ENCODE data around the gene LGALSL.

Gene LGALSL

GRCh38 chr2:64474121-64474571, 20.2 kb downstream of the LGALSL start:
- no peak for DNase-seq

DNA sequence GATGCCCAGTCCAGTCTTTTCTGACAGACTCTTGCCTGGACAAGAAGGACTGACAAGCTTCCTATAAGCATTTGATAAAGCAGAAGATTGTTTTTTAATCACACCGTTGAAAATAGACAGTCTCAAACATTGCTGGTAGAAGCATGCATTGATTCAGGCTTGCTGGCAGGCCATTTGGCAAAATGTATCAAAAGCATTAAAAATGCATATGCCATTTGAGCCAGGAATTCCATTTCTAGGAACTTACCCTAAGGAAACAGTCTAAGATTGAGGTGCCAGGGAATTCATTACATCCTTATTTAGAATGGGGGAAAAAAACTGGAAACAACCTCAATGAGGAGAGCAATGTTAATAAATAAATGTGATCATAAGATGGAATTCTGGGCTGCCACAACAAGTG, 20.7 kb downstream of the LGALSL start:
- no peak for DNase-seq

DNA sequence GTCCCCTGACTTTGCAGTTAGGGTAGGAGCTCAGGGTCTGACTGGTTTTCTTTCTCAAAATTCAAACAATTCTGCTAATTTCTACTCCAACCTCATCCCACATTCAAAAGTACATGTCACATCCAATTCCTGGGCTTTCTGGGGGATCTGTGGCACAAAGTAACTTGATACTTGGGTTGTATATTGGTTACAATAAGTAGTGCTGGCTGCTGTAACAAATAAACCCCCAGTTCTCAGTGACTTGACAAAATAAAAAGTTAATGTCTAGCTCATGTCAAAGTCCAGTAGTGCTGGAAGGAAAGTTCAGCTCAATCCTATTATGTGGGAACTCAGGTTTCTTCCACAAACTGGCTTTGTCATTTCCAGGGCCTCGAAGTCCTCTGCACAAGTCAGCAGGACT, 23.1 kb downstream of the LGALSL start:
- DNase-seq, result no peak

DNA sequence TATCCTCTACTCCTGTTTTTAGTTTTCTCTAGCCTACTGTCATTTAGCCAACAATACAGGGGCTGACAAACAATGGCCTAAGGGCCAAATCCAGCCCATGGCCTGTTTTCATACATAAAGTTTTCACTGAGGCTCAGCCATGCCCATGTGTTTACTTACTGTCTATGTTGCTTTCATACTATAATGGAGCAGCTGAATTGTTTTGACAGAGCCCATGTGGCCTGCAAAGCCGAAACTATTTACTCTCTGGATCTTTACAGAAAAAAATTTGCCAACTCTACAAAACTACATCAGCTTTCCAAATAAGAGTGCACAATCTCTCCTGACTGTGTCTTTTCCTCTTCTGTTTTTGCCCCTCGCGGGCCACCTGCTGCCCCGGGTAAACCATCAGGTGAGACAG, 24.0 kb downstream of the LGALSL start:
- DNase-seq, result no peak

- DNase-seq, result no peak
Measured at GRCh38 chr2:64478502-64479230, 24.7 kb downstream of the LGALSL start.

- DNase-seq, result no peak
Measured at GRCh38 chr2:64479259-64480117, 25.5 kb downstream of the LGALSL start.

DNA sequence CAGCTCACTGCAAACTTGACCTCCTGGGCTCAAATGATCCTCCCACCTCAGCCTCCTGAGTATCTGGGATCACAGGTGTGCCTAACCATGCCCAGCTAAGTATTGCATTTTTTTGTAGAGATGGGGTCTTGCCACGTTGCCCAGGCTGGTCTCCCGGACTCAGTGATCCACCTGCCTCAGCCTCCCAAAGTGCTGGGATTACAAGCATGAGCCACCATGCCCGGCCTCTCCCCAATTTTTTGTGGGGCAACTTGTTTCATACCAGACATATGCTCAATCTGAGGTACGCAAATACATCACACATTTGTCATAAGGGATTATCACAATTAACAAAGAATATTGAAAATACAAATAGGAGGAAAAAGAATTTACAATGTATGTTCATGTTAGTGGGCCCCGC, 27.7 kb downstream of the LGALSL start:
- no peak for DNase-seq

- no peak for DNase-seq
Measured at GRCh38 chr2:64482243-64482642, 28.3 kb downstream of the LGALSL start.

DNA sequence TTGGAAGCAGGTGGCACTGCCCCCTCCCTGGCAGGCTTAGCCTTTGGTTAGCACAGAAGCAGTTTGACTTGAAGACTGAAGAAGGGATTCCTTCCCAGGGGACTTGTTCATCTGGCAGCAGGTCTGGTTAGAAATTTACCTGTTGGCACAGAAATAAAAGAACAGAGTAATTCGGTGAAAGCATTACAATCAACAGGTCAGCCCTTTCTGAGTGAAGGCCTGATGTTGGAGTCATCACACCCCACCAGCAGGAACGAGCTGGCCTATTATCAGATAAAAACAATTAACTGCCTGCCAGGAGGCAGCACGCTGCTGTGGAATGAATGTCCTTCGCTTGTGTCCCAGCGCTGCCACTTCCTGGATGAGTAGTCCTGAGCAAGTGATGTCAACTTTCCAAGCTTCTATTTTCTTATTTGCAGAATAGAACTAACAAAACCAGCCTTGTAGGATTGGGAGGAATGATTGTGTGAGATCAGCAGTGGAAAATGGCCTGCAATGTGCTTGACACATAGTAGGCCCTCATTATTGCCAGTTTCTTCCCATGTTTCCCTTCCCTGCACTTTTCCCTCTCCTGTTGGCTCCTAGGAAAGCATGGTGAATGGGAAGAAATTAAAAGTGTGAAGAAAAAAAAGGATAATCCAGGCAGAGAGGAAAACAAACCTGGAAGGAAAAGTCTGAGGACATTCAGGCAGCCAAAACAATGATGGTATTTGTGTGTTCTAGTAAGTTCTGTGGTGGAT, 29.0 kb downstream of the LGALSL start:
- no peak for DNase-seq

DNA sequence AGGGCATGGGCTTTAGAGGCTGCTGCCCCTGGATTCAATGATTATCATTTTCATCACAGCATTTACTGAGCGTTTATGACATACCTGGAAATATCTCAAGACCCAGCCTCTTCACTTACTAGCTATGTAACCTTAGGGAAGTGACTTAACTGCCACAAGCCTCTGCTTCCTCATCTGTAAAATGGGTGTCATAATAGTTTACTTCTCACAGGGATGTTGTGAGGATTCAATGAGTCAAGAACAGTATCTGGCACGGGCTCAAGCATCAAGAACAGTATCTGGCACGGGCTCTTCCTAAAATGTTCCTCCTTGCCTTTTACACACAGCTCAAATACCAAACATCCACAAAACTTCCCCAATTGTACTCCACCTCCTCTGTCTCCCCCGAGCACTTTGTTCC, 31.4 kb downstream of the LGALSL start:
- no peak for DNase-seq

DNA sequence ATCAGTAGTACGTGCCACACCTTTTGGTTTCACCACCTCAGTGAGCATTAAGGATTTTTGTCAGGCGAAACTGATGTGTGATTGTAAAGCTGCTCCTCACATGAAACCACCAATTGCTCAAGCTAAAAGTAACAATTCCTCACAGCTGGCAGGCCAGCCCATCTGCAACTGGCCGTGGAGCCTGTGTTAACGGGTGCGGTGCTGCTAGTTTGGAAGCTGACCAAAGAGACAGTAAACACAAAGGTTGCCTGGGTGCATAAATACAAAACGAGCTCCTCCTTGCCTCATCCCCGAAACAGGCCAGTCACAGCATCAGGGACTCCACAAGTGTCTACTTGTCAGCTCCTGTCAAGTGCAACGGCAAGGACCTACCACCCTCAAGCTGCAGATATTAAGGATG, 32.0 kb downstream of the LGALSL start:
- DNase-seq, result no peak

- no peak for DNase-seq
Measured at GRCh38 chr2:64487256-64488049, 33.5 kb downstream of the LGALSL start.

DNA sequence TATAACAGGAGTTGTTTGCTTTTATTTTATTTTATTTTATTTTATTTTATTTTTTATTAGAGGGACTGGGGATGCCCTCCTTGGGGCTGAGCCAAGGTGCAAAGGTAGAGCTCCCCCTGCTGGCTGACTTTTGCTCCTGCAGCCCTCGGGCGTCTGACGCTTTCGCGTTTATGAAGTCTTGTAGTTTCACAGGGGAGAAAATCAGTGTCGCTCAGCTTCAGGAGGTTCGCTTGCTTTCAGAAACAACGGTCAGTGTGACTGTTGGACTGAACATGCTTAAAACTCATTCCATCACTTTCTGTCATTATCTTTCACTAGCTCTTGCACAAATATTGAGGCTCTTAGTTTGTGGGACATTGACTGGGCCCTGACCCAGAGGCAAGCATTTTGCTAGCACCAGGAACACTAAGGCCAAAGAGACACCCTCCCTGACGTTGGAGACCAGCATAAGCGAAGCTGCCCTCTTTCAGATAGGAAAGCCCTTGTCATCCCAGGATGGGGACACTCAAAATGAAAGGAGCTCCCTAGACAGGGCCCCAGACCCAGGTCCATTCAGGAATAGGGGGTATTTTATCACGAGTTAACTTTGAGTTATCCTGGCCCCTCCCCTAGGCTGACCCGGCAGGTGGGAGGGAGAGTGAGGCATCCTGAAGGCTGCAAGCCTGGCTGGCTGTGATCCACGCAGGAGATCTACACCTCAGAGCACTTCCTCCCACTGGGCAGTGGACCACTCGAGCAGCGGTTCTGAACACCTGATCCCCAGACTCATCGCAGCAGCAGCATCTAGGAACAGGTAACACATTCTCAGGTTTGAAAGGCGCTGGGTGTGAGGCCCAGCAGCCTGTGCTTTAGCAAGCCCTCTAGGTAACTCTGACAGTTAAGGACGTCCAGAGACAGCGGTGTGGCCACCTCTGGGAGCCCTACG, 34.4 kb downstream of the LGALSL start:
- no peak for DNase-seq

GRCh38 chr2:64489081-64489751, 35.3 kb downstream of the LGALSL start:
- DNase-seq, result no peak

DNA sequence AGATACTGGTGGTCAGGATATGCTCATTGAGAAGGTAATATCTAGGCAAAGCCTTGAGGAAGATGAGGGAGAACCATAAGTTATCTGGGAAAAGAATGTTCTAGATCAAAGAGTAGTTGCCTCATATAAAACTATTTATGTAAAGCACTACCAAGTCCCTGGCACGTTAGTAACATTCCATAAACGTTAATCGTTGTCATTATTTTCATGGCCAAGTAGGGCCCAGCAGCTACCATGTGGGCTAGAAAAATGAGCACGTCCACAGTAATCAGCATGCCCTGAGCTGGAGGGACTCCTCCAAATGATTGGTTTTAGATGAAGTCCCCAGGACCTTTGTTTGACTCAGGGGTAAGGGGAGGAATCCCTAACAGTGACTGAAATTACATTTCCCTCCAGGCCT, 37.5 kb downstream of the LGALSL start:
- no peak for DNase-seq

DNA sequence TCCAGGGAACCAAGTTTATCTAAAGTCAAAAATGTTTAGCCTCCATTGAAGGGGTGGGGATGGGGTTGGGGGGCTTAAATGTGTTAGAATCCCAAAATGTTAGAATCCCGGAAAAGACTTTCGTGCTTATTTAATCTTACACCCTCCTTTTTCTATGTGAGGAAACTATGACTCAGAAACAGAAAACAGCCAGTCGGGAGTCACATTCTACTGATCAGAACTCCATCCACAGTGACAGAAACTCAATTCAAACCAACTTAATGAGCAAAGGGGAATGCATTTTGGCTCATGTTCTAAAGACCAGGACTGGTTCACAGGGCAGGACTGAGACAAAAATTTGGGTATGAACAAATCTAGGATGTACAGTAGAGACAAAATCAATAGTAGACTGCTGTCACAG, 38.3 kb downstream of the LGALSL start:
- no peak for DNase-seq

GRCh38 chr2:64492821-64493220, 38.9 kb downstream of the LGALSL start:
- no peak for DNase-seq

DNA sequence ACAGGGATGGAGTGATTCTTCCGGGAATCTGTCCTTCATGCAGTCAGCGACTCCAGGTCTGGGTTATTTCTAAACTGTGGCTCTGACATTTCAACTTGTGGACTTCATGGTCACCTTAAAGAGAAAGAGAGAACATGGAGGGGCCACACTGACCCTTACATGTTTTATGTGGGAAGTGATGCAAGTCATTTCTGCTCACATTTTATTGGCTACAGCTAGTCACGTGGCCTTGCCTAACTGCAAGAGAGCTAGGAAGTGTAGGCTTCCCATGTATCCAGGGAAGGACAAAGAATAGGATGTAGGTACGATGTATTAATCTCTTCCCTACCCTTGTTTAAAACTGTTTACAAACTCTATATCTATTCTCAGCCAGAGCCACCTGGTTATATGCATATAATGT, 39.8 kb downstream of the LGALSL start:
- no peak for DNase-seq

GRCh38 chr2:64498438-64498837, 44.5 kb downstream of the LGALSL start:
- DNase-seq, result no peak

- no peak for DNase-seq
Measured at GRCh38 chr2:64500549-64500948, 46.6 kb downstream of the LGALSL start.

DNA sequence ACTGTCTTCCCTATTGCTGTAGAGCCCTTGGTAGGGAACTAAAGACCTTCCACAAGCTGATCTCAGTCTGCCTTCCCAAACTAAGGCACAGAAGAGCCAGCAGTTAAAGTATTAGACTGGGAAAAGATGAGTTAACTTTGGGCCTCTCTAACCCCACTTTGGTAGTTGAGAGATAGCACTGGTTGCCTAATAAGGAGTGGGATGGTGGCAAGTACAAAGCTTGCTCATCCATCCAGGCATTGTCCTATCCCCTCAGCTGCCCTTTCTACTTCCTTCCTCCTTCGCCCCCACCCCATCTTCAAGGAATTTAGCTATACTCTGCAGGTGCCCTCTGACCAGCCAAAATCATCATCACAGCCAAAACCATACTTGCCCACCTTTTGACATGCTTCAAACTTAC, 48.0 kb downstream of the LGALSL start:
- no peak for DNase-seq
